ENCODE data around the gene EML4. TPM values are rescaled to one million over a fixed set of nuclear protein-coding genes. Genes with fewer than 3 reads are reported as not detected.

Gene EML4
- total and polyA plus RNA-seq, 2 donors (not counting 1 experiment from before 2014, with no cell fraction given): 49.4 to 134 TPM

GRCh38 chr2:42223855-42224268, 54.7 kb downstream of the EML4 start:
- no peak for TF ChIP-seq CTCF (IDR thresholded peaks at IDR 0.05)
- TF ChIP-seq EZH2 (IDR thresholded peaks at IDR 0.05; ENCODE audit: borderline replicate concordance, insufficient read depth, low read depth, low read length, poor library complexity, severe bottlenecking): no peak
- Mint-ChIP-seq H3K9me3 (ENCODE audit: insufficient read depth) (no peaks in the 10 kb centered on the region), H3K27me3 (no peaks in the 10 kb centered on the region), H3K4me1 (peaks cover 62% of the 10 kb centered on the region), H3K27ac (no peak overlapping the region), H3K4me3 (no peak overlapping the region)
- no peak for ATAC-seq (ENCODE audit: low read depth)
- ChIA-PET CTCF (interaction anchor here (0.6 kb wide), 1 partner anchor 341 kb away, joined by 5 read pairs; no protein-coding TSS in a partner anchor), POLR2A (no interaction called here)
- Histone ChIP-seq H2AFZ (ENCODE audit: insufficient read depth, low read depth, low read length, poor library complexity, severe bottlenecking) (no peak overlapping the region), H3K27ac (ENCODE audit: low read length in 2 of 2) (no peak overlapping the region), H3K4me1 (ENCODE audit: control insufficient read depth in 2 of 2, insufficient read depth in 2 of 2, low read length in 2 of 2) (peaks cover 0 to 16% of the 10 kb centered on the region in 2 donors), H3K36me3 (replicated peaks in 1 of 2; ENCODE audit: control extremely low read depth in 1 of 2, control insufficient read depth in 1 of 2, extremely low read depth in 1 of 2, insufficient read depth in 2 of 2, low read length in 1 of 2) (peaks cover 0 to 5% of the 10 kb centered on the region in 2 experiments), H3K27me3 (replicated peaks in 1 of 4; ENCODE audit: control extremely low read depth in 1 of 4, control insufficient read depth in 3 of 4, insufficient read depth in 4 of 4, low read length in 3 of 4) (no peaks in the 10 kb centered on the region), H3K9me3 (ENCODE audit: control extremely low read depth in 1 of 3, control insufficient read depth in 2 of 3, insufficient read depth in 1 of 3, low read length in 2 of 3) (no peaks in the 10 kb centered on the region), H3K4me2 (replicated peaks; ENCODE audit: low read depth, low read length, poor library complexity, severe bottlenecking) (no peak overlapping the region), H3K4me3 (ENCODE audit: control extremely low read depth in 1 of 5, extremely low read depth in 1 of 5, insufficient read depth in 1 of 5, low read depth in 2 of 5, low read length in 4 of 5) (no peak overlapping the region), H4K20me1 (ENCODE audit: control insufficient read depth, insufficient read depth, low read length, poor library complexity, severe bottlenecking) (peaks cover 74% of the 10 kb centered on the region), H3K9ac (ENCODE audit: low read length) (no peak overlapping the region), H3K79me2 (ENCODE audit: control insufficient read depth, insufficient read depth, low read length) (peaks cover 96% of the 10 kb centered on the region)
- DNase-seq: no peak
- no CpG with 5 or more reads among the region's 2 CpGs for WGBS (ENCODE audit: insufficient coverage)
- intact Hi-C loops (cut with micrococcal nuclease): no loop called here

DNA sequence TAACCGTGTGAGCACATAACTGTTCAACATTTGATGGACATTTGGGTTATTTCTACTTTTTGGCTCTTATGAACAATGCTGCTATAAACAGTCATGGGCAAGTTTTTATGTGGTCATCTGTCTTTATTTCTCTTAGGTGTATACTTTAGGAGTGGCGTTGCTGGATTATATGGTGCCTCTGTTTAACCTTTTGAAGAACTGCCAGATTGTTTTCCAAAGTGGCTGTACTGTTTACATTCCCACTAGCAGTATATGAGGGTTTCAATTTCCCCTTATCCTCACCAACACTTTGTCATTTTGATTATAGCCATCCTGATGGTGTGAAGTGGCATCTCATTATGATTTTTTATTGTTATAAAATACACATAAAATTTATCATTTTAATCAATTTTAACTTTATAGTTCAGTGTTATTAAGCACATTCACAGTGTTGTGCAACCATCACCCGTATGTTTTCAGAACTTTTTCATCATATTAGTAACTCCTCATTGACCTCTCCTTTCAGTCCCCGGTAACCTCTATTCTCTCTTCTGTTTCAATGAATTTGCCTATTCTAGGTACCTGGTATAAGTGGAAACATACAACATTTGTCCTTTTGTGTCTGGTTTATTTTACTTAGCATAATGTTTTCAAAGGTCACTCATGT, 55.4 kb downstream of the EML4 start:
- H2AFZ ChIP-seq (ENCODE audit: insufficient read depth, low read depth, low read length, poor library complexity, severe bottlenecking): no peak overlapping the region
- Mint-ChIP-seq H3K9me3 (ENCODE audit: insufficient read depth) (no peaks in the 10 kb centered on the region), H3K27me3 (no peaks in the 10 kb centered on the region), H3K4me3 (no peak overlapping the region), H3K27ac (no peak overlapping the region), H3K4me1 (peaks cover 64% of the 10 kb centered on the region)
- H3K4me3 ChIP-seq (ENCODE audit: control extremely low read depth in 1 of 5, extremely low read depth in 1 of 5, insufficient read depth in 1 of 5, low read depth in 2 of 5, low read length in 4 of 5): no peak overlapping the region
- peaks cover 0 to 5% of the 10 kb centered on the region in 2 experiments for H3K36me3 ChIP-seq (replicated peaks in 1 of 2; ENCODE audit: control extremely low read depth in 1 of 2, control insufficient read depth in 1 of 2, extremely low read depth in 1 of 2, insufficient read depth in 2 of 2, low read length in 1 of 2)
- no peaks in the 10 kb centered on the region for H3K9me3 ChIP-seq (ENCODE audit: control extremely low read depth in 1 of 3, control insufficient read depth in 2 of 3, insufficient read depth in 1 of 3, low read length in 2 of 3)
- 90% methylated on average over 2 of the region's 4 CpGs for WGBS (ENCODE audit: insufficient coverage)
- DNase-seq (no peak), ATAC-seq (ENCODE audit: low read depth) (no peak)
- no peak overlapping the region for H3K27ac ChIP-seq (ENCODE audit: low read length in 2 of 2)
- H3K79me2 ChIP-seq (ENCODE audit: control insufficient read depth, insufficient read depth, low read length): peaks cover 96% of the 10 kb centered on the region
- ChIA-PET CTCF (interaction anchor here (0.6 kb wide), 1 partner anchor 340 kb away, joined by 5 read pairs; no protein-coding TSS in a partner anchor), POLR2A (no interaction called here)
- peaks cover 0 to 16% of the 10 kb centered on the region in 2 donors for H3K4me1 ChIP-seq (ENCODE audit: control insufficient read depth in 2 of 2, insufficient read depth in 2 of 2, low read length in 2 of 2)
- H3K27me3 ChIP-seq (replicated peaks in 1 of 4; ENCODE audit: control extremely low read depth in 1 of 4, control insufficient read depth in 3 of 4, insufficient read depth in 4 of 4, low read length in 3 of 4): no peaks in the 10 kb centered on the region
- no peak overlapping the region for H3K9ac ChIP-seq (ENCODE audit: low read length)
- TF ChIP-seq CTCF (IDR thresholded peaks at IDR 0.05) (no peak), EZH2 (IDR thresholded peaks at IDR 0.05; ENCODE audit: borderline replicate concordance, insufficient read depth, low read depth, low read length, poor library complexity, severe bottlenecking) (no peak)
- peaks cover 74% of the 10 kb centered on the region for H4K20me1 ChIP-seq (ENCODE audit: control insufficient read depth, insufficient read depth, low read length, poor library complexity, severe bottlenecking)
- intact Hi-C loops (cut with micrococcal nuclease): no loop called here
- H3K4me2 ChIP-seq (replicated peaks; ENCODE audit: low read depth, low read length, poor library complexity, severe bottlenecking): no peak overlapping the region
